ENCODE measurements around the gene VASP.

Gene VASP

GRCh38 chr19:45474606-45475521 lies 32.4 kb upstream of the VASP start:
- H3K27me3 ChIP-seq (ENCODE audit: insufficient read depth, insufficient read length): no peaks in the 10 kb centered on the region
- H3K9ac ChIP-seq (ENCODE audit: insufficient read length, low read depth): no peak overlapping the region
- DNase-seq (ENCODE audit: low read depth, low spot score): no peak
- TF ChIP-seq ZNF274 (IDR thresholded peaks at IDR 0.05; ENCODE audit: low read depth, low read length) (no peak), SUZ12 (IDR thresholded peaks at IDR 0.05; ENCODE audit: extremely low read depth, insufficient read depth, insufficient read length) (no peak), YY1 (IDR thresholded peaks at IDR 0.05; ENCODE audit: insufficient read depth, insufficient read length) (no peak)
- no peak overlapping the region for H3K4me3 ChIP-seq (ENCODE audit: insufficient read length, low read depth)
- H3K4me1 ChIP-seq (ENCODE audit: insufficient read depth, insufficient read length): peaks cover 10% of the 10 kb centered on the region
- no peaks in the 10 kb centered on the region for H3K36me3 ChIP-seq (ENCODE audit: insufficient read depth, insufficient read length, low read length)
- H3K9me3 ChIP-seq (ENCODE audit: insufficient read depth, low read length): no peaks in the 10 kb centered on the region

GRCh38 chr19:45475537-45476291 lies 31.6 kb upstream of the VASP start:
- Histone ChIP-seq H3K9ac (ENCODE audit: insufficient read length, low read depth) (no peak overlapping the region), H3K36me3 (ENCODE audit: insufficient read depth, insufficient read length, low read length) (no peaks in the 10 kb centered on the region), H3K9me3 (ENCODE audit: insufficient read depth, low read length) (no peaks in the 10 kb centered on the region), H3K27me3 (ENCODE audit: insufficient read depth, insufficient read length) (no peaks in the 10 kb centered on the region), H3K4me1 (ENCODE audit: insufficient read depth, insufficient read length) (peaks cover 3% of the 10 kb centered on the region), H3K4me3 (ENCODE audit: insufficient read length, low read depth) (no peak overlapping the region)
- TF ChIP-seq SUZ12 (IDR thresholded peaks at IDR 0.05; ENCODE audit: extremely low read depth, insufficient read depth, insufficient read length) (no peak), ZNF274 (IDR thresholded peaks at IDR 0.05; ENCODE audit: low read depth, low read length) (no peak), YY1 (IDR thresholded peaks at IDR 0.05; ENCODE audit: insufficient read depth, insufficient read length) (no peak)
- DNase-seq (ENCODE audit: low read depth, low spot score): no peak

- TF ChIP-seq YY1 (IDR thresholded peaks at IDR 0.05; ENCODE audit: insufficient read depth, insufficient read length) (no peak), ZNF274 (IDR thresholded peaks at IDR 0.05; ENCODE audit: low read depth, low read length) (no peak), SUZ12 (IDR thresholded peaks at IDR 0.05; ENCODE audit: extremely low read depth, insufficient read depth, insufficient read length) (no peak)
- Histone ChIP-seq H3K27me3 (ENCODE audit: insufficient read depth, insufficient read length) (no peaks in the 10 kb centered on the region), H3K4me3 (ENCODE audit: insufficient read length, low read depth) (no peak overlapping the region), H3K9ac (ENCODE audit: insufficient read length, low read depth) (no peak overlapping the region), H3K9me3 (ENCODE audit: insufficient read depth, low read length) (no peaks in the 10 kb centered on the region), H3K4me1 (ENCODE audit: insufficient read depth, insufficient read length) (peaks cover 3% of the 10 kb centered on the region), H3K36me3 (ENCODE audit: insufficient read depth, insufficient read length, low read length) (no peaks in the 10 kb centered on the region)
- no peak for DNase-seq (ENCODE audit: low read depth, low spot score)
Observed at GRCh38 chr19:45476304-45476703, 31.0 kb upstream of the VASP start.

GRCh38 chr19:45477186-45477585 lies 30.1 kb upstream of the VASP start:
- Histone ChIP-seq H3K4me1 (ENCODE audit: insufficient read depth, insufficient read length) (peaks cover 3% of the 10 kb centered on the region), H3K9ac (ENCODE audit: insufficient read length, low read depth) (no peak overlapping the region), H3K36me3 (ENCODE audit: insufficient read depth, insufficient read length, low read length) (no peaks in the 10 kb centered on the region), H3K9me3 (ENCODE audit: insufficient read depth, low read length) (no peaks in the 10 kb centered on the region), H3K27me3 (ENCODE audit: insufficient read depth, insufficient read length) (no peaks in the 10 kb centered on the region), H3K4me3 (ENCODE audit: insufficient read length, low read depth) (no peak overlapping the region)
- DNase-seq (ENCODE audit: low read depth, low spot score): no peak
- TF ChIP-seq ZNF274 (IDR thresholded peaks at IDR 0.05; ENCODE audit: low read depth, low read length): no peak
- no peak for TF ChIP-seq SUZ12 (IDR thresholded peaks at IDR 0.05; ENCODE audit: extremely low read depth, insufficient read depth, insufficient read length)
- TF ChIP-seq YY1 (IDR thresholded peaks at IDR 0.05; ENCODE audit: insufficient read depth, insufficient read length): no peak

GRCh38 chr19:45477713-45478453 lies 29.4 kb upstream of the VASP start:
- Histone ChIP-seq H3K27me3 (ENCODE audit: insufficient read depth, insufficient read length) (no peaks in the 10 kb centered on the region), H3K4me3 (ENCODE audit: insufficient read length, low read depth) (peak overlapping the region; percentile 39), H3K9ac (ENCODE audit: insufficient read length, low read depth) (peak overlapping the region; percentile 66), H3K4me1 (ENCODE audit: insufficient read depth, insufficient read length) (peaks cover 3% of the 10 kb centered on the region), H3K9me3 (ENCODE audit: insufficient read depth, low read length) (no peaks in the 10 kb centered on the region), H3K36me3 (ENCODE audit: insufficient read depth, insufficient read length, low read length) (no peaks in the 10 kb centered on the region)
- TF ChIP-seq SUZ12 (IDR thresholded peaks at IDR 0.05; ENCODE audit: extremely low read depth, insufficient read depth, insufficient read length) (no peak), YY1 (IDR thresholded peaks at IDR 0.05; ENCODE audit: insufficient read depth, insufficient read length) (no peak), ZNF274 (IDR thresholded peaks at IDR 0.05; ENCODE audit: low read depth, low read length) (no peak)
- no peak for DNase-seq (ENCODE audit: low read depth, low spot score)

GRCh38 chr19:45478454-45479238 lies 28.6 kb upstream of the VASP start:
- Histone ChIP-seq H3K36me3 (ENCODE audit: insufficient read depth, insufficient read length, low read length) (no peaks in the 10 kb centered on the region), H3K4me3 (ENCODE audit: insufficient read length, low read depth) (peak overlapping the region; percentile 21), H3K9me3 (ENCODE audit: insufficient read depth, low read length) (no peaks in the 10 kb centered on the region), H3K9ac (ENCODE audit: insufficient read length, low read depth) (peak overlapping the region; percentile 74), H3K4me1 (ENCODE audit: insufficient read depth, insufficient read length) (peaks cover 3% of the 10 kb centered on the region), H3K27me3 (ENCODE audit: insufficient read depth, insufficient read length) (no peaks in the 10 kb centered on the region)
- DNase-seq (ENCODE audit: low read depth, low spot score): no peak
- TF ChIP-seq SUZ12 (IDR thresholded peaks at IDR 0.05; ENCODE audit: extremely low read depth, insufficient read depth, insufficient read length) (no peak), YY1 (IDR thresholded peaks at IDR 0.05; ENCODE audit: insufficient read depth, insufficient read length) (no peak), ZNF274 (IDR thresholded peaks at IDR 0.05; ENCODE audit: low read depth, low read length) (no peak)

Measured in NT2/D1 (cell line).